ENCODE measurements around the gene KCNN1. TPM values are rescaled to one million over a fixed set of nuclear protein-coding genes. Genes with fewer than 3 reads are reported as not detected.
A peak's percentile ranks its signal among the peaks of the same experiment; 100 is the strongest.

The KCNN1 gene
- total RNA-seq, 1 donor from 2014 or later: 1.5 TPM

- H3K4me3 ChIP-seq (ENCODE audit: insufficient read depth, low read depth, low read length): peak overlapping the region; percentile 48
- peaks cover 20% of the 10 kb centered on the region for H4K20me1 ChIP-seq (ENCODE audit: insufficient read depth, low read length)
- peaks cover 33% of the 10 kb centered on the region for H3K27me3 ChIP-seq (ENCODE audit: insufficient read depth, low read length)
- TF ChIP-seq CTCF (IDR thresholded peaks at IDR 0.05; ENCODE audit: insufficient read depth, low read depth, low read length) (no peak), EZH2 (IDR thresholded peaks at IDR 0.05; ENCODE audit: insufficient read depth, low read length) (no peak)
- H3K79me2 ChIP-seq (ENCODE audit: insufficient read depth, low read length): no peaks in the 10 kb centered on the region
- H3K36me3 ChIP-seq (ENCODE audit: insufficient read depth, low read length): no peaks in the 10 kb centered on the region
- H3K9ac ChIP-seq (ENCODE audit: low read length): peak overlapping the region; percentile 74
- peak overlapping the region; percentile 83 for H2AFZ ChIP-seq (ENCODE audit: low read depth, low read length)
- peak overlapping the region; percentile 76 for H3K4me3 Mint-ChIP-seq (ENCODE audit: unreplicated experiment)
- H3K4me1 ChIP-seq (ENCODE audit: insufficient read depth, low read length): peaks cover 13% of the 10 kb centered on the region
- peak overlapping the region; percentile 98 for H3K4me2 ChIP-seq (ENCODE audit: low read length)
- no peaks in the 10 kb centered on the region for H3K9me3 ChIP-seq (ENCODE audit: insufficient read depth, low read depth, low read length)
- peak overlapping the region; percentile 78 for H3K27ac Mint-ChIP-seq (ENCODE audit: unreplicated experiment)
- no peaks in the 10 kb centered on the region for H3K9me3 Mint-ChIP-seq (ENCODE audit: unreplicated experiment)
- peaks cover 11% of the 10 kb centered on the region for H3K4me1 Mint-ChIP-seq (ENCODE audit: low read depth, unreplicated experiment)
- DNase-seq (ENCODE audit: low read depth): no peak
- FAIRE-seq: no peak
- no peak overlapping the region for H3K27ac ChIP-seq (ENCODE audit: low read depth, low read length)
- peaks cover 4% of the 10 kb centered on the region for H3K36me3 Mint-ChIP-seq (ENCODE audit: low read depth, unreplicated experiment)
- peaks cover 27% of the 10 kb centered on the region for H3K27me3 Mint-ChIP-seq (ENCODE audit: low read depth, unreplicated experiment)
Observed at GRCh38 chr19:17946965-17947784, 19.7 kb upstream of the KCNN1 start.

GRCh38 chr19:17947815-17948513 lies 18.9 kb upstream of the KCNN1 start:
- Histone ChIP-seq H3K79me2 (ENCODE audit: insufficient read depth, low read length) (no peaks in the 10 kb centered on the region), H2AFZ (ENCODE audit: low read depth, low read length) (peak overlapping the region; percentile 10), H3K27ac (ENCODE audit: low read depth, low read length) (no peak overlapping the region), H3K9ac (ENCODE audit: low read length) (peak overlapping the region; percentile 69), H3K4me3 (ENCODE audit: insufficient read depth, low read depth, low read length) (no peak overlapping the region), H3K4me1 (ENCODE audit: insufficient read depth, low read length) (peaks cover 13% of the 10 kb centered on the region), H3K4me2 (ENCODE audit: low read length) (peak overlapping the region; percentile 98), H4K20me1 (ENCODE audit: insufficient read depth, low read length) (peaks cover 20% of the 10 kb centered on the region), H3K36me3 (ENCODE audit: insufficient read depth, low read length) (no peaks in the 10 kb centered on the region), H3K9me3 (ENCODE audit: insufficient read depth, low read depth, low read length) (no peaks in the 10 kb centered on the region), H3K27me3 (ENCODE audit: insufficient read depth, low read length) (peaks cover 40% of the 10 kb centered on the region)
- Mint-ChIP-seq H3K36me3 (ENCODE audit: low read depth, unreplicated experiment) (peaks cover 4% of the 10 kb centered on the region), H3K4me1 (ENCODE audit: low read depth, unreplicated experiment) (peaks cover 11% of the 10 kb centered on the region), H3K27me3 (ENCODE audit: low read depth, unreplicated experiment) (peaks cover 32% of the 10 kb centered on the region), H3K4me3 (ENCODE audit: unreplicated experiment) (peak overlapping the region; percentile 54), H3K27ac (ENCODE audit: unreplicated experiment) (no peak overlapping the region), H3K9me3 (ENCODE audit: unreplicated experiment) (no peaks in the 10 kb centered on the region)
- peak; percentile 59 for DNase-seq (ENCODE audit: low read depth)
- TF ChIP-seq EZH2 (IDR thresholded peaks at IDR 0.05; ENCODE audit: insufficient read depth, low read length): no peak
- no peak for TF ChIP-seq CTCF (IDR thresholded peaks at IDR 0.05; ENCODE audit: insufficient read depth, low read depth, low read length)
- FAIRE-seq: no peak
